GM08714 (cell line): ENCODE data around the gene UQCRH.
"Not testable (repeated sequence)": the region's sequence is repeated elsewhere in the genome, so short reads cannot be mapped to it uniquely, and the experiment has no call there.

Experiments used
- H3K4me3 ChIP-seq: fragments of 200-500 bp; sonication (Bioruptor generic); 2 replicates; pipeline ENCODE4 v1.5.1; 2014; ENCODE audit warnings: mild to moderate bottlenecking, low read length, inconsistent platforms
- ZNF274 ChIP-seq: IDR thresholded peaks from 2 replicates; pipeline ENCODE4 v1.6.1; 2012; ENCODE audit warnings: mild to moderate bottlenecking, low read depth, low read length

UQCRH gene

GRCh38 chr1:46309401-46310159 lies 6.1 kb downstream of the UQCRH start:
- H3K4me3 ChIP-seq = no peak overlapping the region
- no peak for TF ChIP-seq ZNF274

GRCh38 chr1:46310321-46310720 lies 6.8 kb downstream of the UQCRH start:
- TF ChIP-seq ZNF274 = no peak
- H3K4me3 ChIP-seq = no peak overlapping the region

- no peak overlapping the region for H3K4me3 ChIP-seq
- no peak for TF ChIP-seq ZNF274
Observed at GRCh38 chr1:46315669-46316403, 12.3 kb downstream of the UQCRH start.

- no peak for TF ChIP-seq ZNF274
- no peak overlapping the region for H3K4me3 ChIP-seq
Observed at GRCh38 chr1:46317323-46317722, 13.8 kb downstream of the UQCRH start.

- not testable (repeated sequence) for H3K4me3 ChIP-seq
Observed at GRCh38 chr1:46319301-46319700, 15.8 kb downstream of the UQCRH start.

GRCh38 chr1:46319960-46320914 lies 16.7 kb downstream of the UQCRH start:
- H3K4me3 ChIP-seq = not testable (repeated sequence)

GRCh38 chr1:46322191-46322590 lies 18.7 kb downstream of the UQCRH start:
- H3K4me3 ChIP-seq = not testable (repeated sequence)

GRCh38 chr1:46325285-46326076 lies 22.0 kb downstream of the UQCRH start:
- H3K4me3 ChIP-seq = peak overlapping the region; percentile 61; the same call in 1 of the 2 replicates

GRCh38 chr1:46328182-46328581 lies 24.7 kb downstream of the UQCRH start:
- H3K4me3 ChIP-seq = peak overlapping the region; percentile 18; the same call in 1 of the 2 replicates

- peak overlapping the region; percentile 86 for H3K4me3 ChIP-seq
Observed at GRCh38 chr1:46329807-46330206, 26.3 kb downstream of the UQCRH start.

- H3K4me3 ChIP-seq = peak overlapping the region; percentile 86
Observed at GRCh38 chr1:46330381-46330780, 26.9 kb downstream of the UQCRH start.

- H3K4me3 ChIP-seq = peak overlapping the region; percentile 86
Observed at GRCh38 chr1:46331786-46332540, 28.5 kb downstream of the UQCRH start.

GRCh38 chr1:46333300-46334029 lies 30.0 kb downstream of the UQCRH start:
- TF ChIP-seq ZNF274 = no peak
- peak overlapping the region; percentile 9; the same call in 1 of the 2 replicates for H3K4me3 ChIP-seq
